HepG2 (cell line): ENCODE measurements around the gene EFCAB11. TPM values are rescaled to one million over a fixed set of nuclear protein-coding genes. Genes with fewer than 3 reads are reported as not detected.
A peak's percentile ranks its signal among the peaks of the same experiment; 100 is the strongest.

Experiments
- BHLHE40 ChIP-seq: IDR thresholded peaks from 2 replicates; pipeline ENCODE4 v1.6.1; 2011; ENCODE audit warnings: low read length, improper control_type of control experiment
- HNF4G ChIP-seq, 2 experiments: sonication (generic) in 1 of 2; formaldehyde crosslinking in 1 of 2; IDR thresholded peaks; 2 replicates each; pipeline versions ENCODE4 v1.4.0 to v1.6.1; 2011 to 2020; ENCODE audit warnings: borderline replicate concordance in 2 of 2, low read depth in 2 of 2, mild to moderate bottlenecking in 2 of 2, low read length in 1 of 2, missing genetic modification reagents in 1 of 2, moderate library complexity in 1 of 2
- JARID2 ChIP-seq: sonication (generic); formaldehyde crosslinking; IDR thresholded peaks from 2 replicates; pipeline ENCODE4 v1.8.1; 2023; ENCODE audit warnings: missing genetic modification reagents, inconsistent platforms; ENCODE audit not compliant: insufficient replicate concordance
- KDM2A ChIP-seq: sonication (generic); formaldehyde crosslinking; IDR thresholded peaks from 2 replicates; pipeline ENCODE4 v1.4.0; 2020; ENCODE audit warnings: low read depth, missing genetic modification reagents, borderline replicate concordance
- NRL ChIP-seq: sonication (generic); formaldehyde crosslinking; IDR thresholded peaks from 2 replicates; pipeline ENCODE4 v1.5.0; 2020; ENCODE audit warnings: missing genetic modification reagents, mild to moderate bottlenecking, moderate library complexity, borderline replicate concordance
- PHF20 ChIP-seq: sonication (generic); formaldehyde crosslinking; IDR thresholded peaks from 2 replicates; pipeline ENCODE4 v1.5.0; 2020; ENCODE audit warnings: mild to moderate bottlenecking, missing genetic modification reagents
- RBFOX2 ChIP-seq: fragments of 200-400 bp; formaldehyde crosslinking; IDR thresholded peaks from 2 replicates; pipeline ENCODE4 v1.6.1; 2017; ENCODE audit warnings: low read depth, mild to moderate bottlenecking, low read length
- SMYD3 ChIP-seq: sonication (generic); formaldehyde crosslinking; IDR thresholded peaks from 2 replicates; pipeline ENCODE4 v1.8.1; 2023; ENCODE audit warnings: mild to moderate bottlenecking, missing genetic modification reagents
- STAG1 ChIP-seq: sonication (generic); formaldehyde crosslinking; IDR thresholded peaks from 2 replicates; pipeline ENCODE4 v1.4.0; 2020; ENCODE audit warnings: missing genetic modification reagents
- UBTF ChIP-seq: sonication (generic); formaldehyde crosslinking; IDR thresholded peaks from 2 replicates; pipeline ENCODE4 v1.4.0; 2020; ENCODE audit warnings: mild to moderate bottlenecking, missing genetic modification reagents
- ZBTB26 ChIP-seq: IDR thresholded peaks from 2 replicates; pipeline ENCODE4 v1.6.1; 2016; ENCODE audit warnings: missing compliant biosample characterization, missing genetic modification reagents, borderline replicate concordance
- ZC3H13 ChIP-seq: sonication (generic); formaldehyde crosslinking; IDR thresholded peaks from 2 replicates; pipeline ENCODE4 v1.8.1; 2023; ENCODE audit warnings: mild to moderate bottlenecking, missing genetic modification reagents, moderate library complexity
- ZMAT3 ChIP-seq: sonication (generic); formaldehyde crosslinking; conservative IDR thresholded peaks from 2 replicates; pipeline ENCODE4 v1.7.0; 2021; ENCODE audit warnings: missing genetic modification reagents
- ZNF124 ChIP-seq: sonication (generic); formaldehyde crosslinking; IDR thresholded peaks from 2 replicates; pipeline ENCODE4 v1.4.0; 2020; ENCODE audit warnings: missing genetic modification reagents
- ZNF263 ChIP-seq: sonication (generic); formaldehyde crosslinking; IDR thresholded peaks from 2 replicates; pipeline ENCODE4 v1.4.0; 2020; ENCODE audit warnings: missing genetic modification reagents
- ZNF562 ChIP-seq: sonication (generic); formaldehyde crosslinking; IDR thresholded peaks from 2 replicates; pipeline ENCODE4 v1.8.0; 2022; ENCODE audit warnings: missing genetic modification reagents, borderline replicate concordance
- ZNF639 ChIP-seq: conservative IDR thresholded peaks from 2 replicates; pipeline ENCODE4 v1.6.1; 2018; ENCODE audit warnings: missing genetic modification reagents
- ZNF644 ChIP-seq: IDR thresholded peaks from 2 replicates; pipeline ENCODE4 v1.6.1; 2016; ENCODE audit warnings: low read depth
- ZNF788 ChIP-seq: sonication (generic); formaldehyde crosslinking; IDR thresholded peaks from 2 replicates; pipeline ENCODE4 v1.5.0; 2020; ENCODE audit warnings: mild to moderate bottlenecking, missing genetic modification reagents, borderline replicate concordance
- ZXDC ChIP-seq: sonication (generic); formaldehyde crosslinking; IDR thresholded peaks from 2 replicates; pipeline ENCODE4 v1.5.0; 2020; ENCODE audit warnings: mild to moderate bottlenecking, missing genetic modification reagents
- polyA plus RNA-seq, 8 experiments: library from polyadenylated mRNA; depleted of rRNA in 3 of 8; stranded (reverse) in 7 of 8; unstranded in 1 of 8; fragments of >200 nt; fragmentation: Illumina TruSeq in 4 of 8; extraction: Trizol in 4 of 8; gene quantifications; 2 replicates each; pipeline versions ENCODE4 v1.2.1 to v1.2.3, GENCODE V29; 2011 to 2016; ENCODE audit warnings: low read depth in 4 of 8, missing spikeins in 1 of 8, mixed read lengths in 1 of 8; ENCODE audit not compliant: insufficient read depth in 1 of 8
- total RNA-seq, 5 experiments: library from RNA; depleted of rRNA; stranded (reverse); fragments of >200 nt; fragmentation: Illumina TruSeq; extraction: Trizol; gene quantifications; 2 replicates each; pipeline ENCODE4 v1.2.3, GENCODE V29; 2016; ENCODE audit warnings: low read depth in 1 of 5

Gene EFCAB11
- total and polyA plus RNA-seq, 2 of the 13 experiments (the other 11 are each of a cell fraction or from before 2014, with no cell fraction given) = 8.2 to 31.5 TPM

GRCh38 chr14:89955745-89956660 is 1.5 kb upstream of the EFCAB11 start, which contains the start of gene TDP1 (continued):
- 0 out of 2 replicates have a peak, but pooled peaks have one; percentile 33 for TF ChIP-seq ZXDC (CRISPR knock-in tag)
- TF ChIP-seq UBTF (CRISPR knock-in tag) = peak; percentile 83
- TF ChIP-seq ZNF639 = 0 out of 2 replicates have a peak, but pooled peaks have one; percentile 29
- TF ChIP-seq BHLHE40 = no peak
- TF ChIP-seq STAG1 (CRISPR knock-in tag) = no peak
- TF ChIP-seq PHF20 = peak; percentile 77
- no peak for TF ChIP-seq ZC3H13 (CRISPR knock-in tag)
- peak; percentile 36; the same call in 1 of the 2 replicates for TF ChIP-seq SMYD3 (CRISPR knock-in tag)
- 0 out of 2 replicates have a peak, but pooled peaks have one; percentile 20 for TF ChIP-seq ZMAT3 (CRISPR knock-in tag)
- peak; percentile 77; the same call in 1 of the 2 replicates for TF ChIP-seq ZNF788 (CRISPR knock-in tag)
- peak; percentile 40; the same call in 1 of the 2 replicates for TF ChIP-seq ZNF263 (CRISPR knock-in tag)
- no peak for TF ChIP-seq ZNF644 (CRISPR knock-in tag)
- TF ChIP-seq ZNF124 (CRISPR knock-in tag) = peak; percentile 62; the same call in 1 of the 2 replicates
- TF ChIP-seq RBFOX2 = peak; percentile 96
- no peak for TF ChIP-seq JARID2 (CRISPR knock-in tag)
- no peak for TF ChIP-seq ZBTB26 (CRISPR knock-in tag)
- peak; percentile 18; the same call in 1 of the 2 replicates for TF ChIP-seq NRL (CRISPR knock-in tag)
- no peak for TF ChIP-seq ZNF562 (CRISPR knock-in tag)
- TF ChIP-seq HNF4G (IDR thresholded peaks at IDR 0.05; ENCODE audit: borderline replicate concordance, low read depth, low read length) = peak; percentile 11; the same call in 1 of the 2 replicates
- 0 out of 2 replicates have a peak, but pooled peaks have one; percentile 59 for TF ChIP-seq HNF4G (CRISPR knock-in tag; IDR thresholded peaks at IDR 0.05; ENCODE audit: borderline replicate concordance, low read depth)
- peak; percentile 33; the same call in 1 of the 2 replicates for TF ChIP-seq KDM2A (CRISPR knock-in tag)
